ENCODE measurements around the gene FLYWCH2. TPM values are rescaled to one million over a fixed set of nuclear protein-coding genes. Genes with fewer than 3 reads are reported as not detected.

FLYWCH2 gene
- total RNA-seq, 2 donors from 2014 or later = 78.8 to 150 TPM

- H3K4me3 ChIP-seq = peak overlapping the region; percentile 21 to 42
These were observed 24.6 kb upstream of the FLYWCH2 start for GRCh38 chr16:2858245-2859025.

GRCh38 chr16:2859686-2860265, 23.2 kb upstream of the FLYWCH2 start:
- Histone ChIP-seq H3K36me3 (no peaks in the 10 kb centered on the region), H3K27ac (no peak overlapping the region), H3K27me3 (replicated peaks; ENCODE audit: insufficient read depth) (no peaks in the 10 kb centered on the region), H3K4me3 (no peak overlapping the region), H3K9me3 (no peaks in the 10 kb centered on the region), H3K4me1 (replicated peaks) (no peaks in the 10 kb centered on the region)
- 86% methylated on average over 7 of the region's 10 CpGs for WGBS
- intact Hi-C loops (cut with DNase I) = no loop called here
- TF ChIP-seq POLR2AphosphoS5 (IDR thresholded peaks at IDR 0.05) (no peak), POLR2A (IDR thresholded peaks at IDR 0.05) (no peak), CTCF (IDR thresholded peaks at IDR 0.05) (no peak)
- DNase-seq (ENCODE audit: low spot score) = no peak

More at GRCh38 chr16:2858245-2859025, 24.6 kb upstream of the FLYWCH2 start:
- peak in 2 of 4 experiments; percentile 51 to 64 for TF ChIP-seq CTCF (IDR thresholded peaks at IDR 0.05)
- peak; percentile 76 for TF ChIP-seq POLR2AphosphoS5 (IDR thresholded peaks at IDR 0.05)
- no peak for TF ChIP-seq POLR2A (IDR thresholded peaks at IDR 0.05)
- WGBS = 16% methylated on average over 21 of the region's 23 CpGs
- Histone ChIP-seq H3K27me3 (replicated peaks; ENCODE audit: insufficient read depth) (no peaks in the 10 kb centered on the region), H3K4me1 (replicated peaks) (no peaks in the 10 kb centered on the region), H3K9me3 (no peaks in the 10 kb centered on the region), H3K36me3 (no peaks in the 10 kb centered on the region), H3K27ac (peak overlapping the region; percentile 86 to 88)
- peak; percentile 83 for DNase-seq (ENCODE audit: low spot score)
- intact Hi-C loops (cut with DNase I) = no loop called here

GRCh38 chr16:2860826-2861567, 22.0 kb upstream of the FLYWCH2 start:
- no peak overlapping the region for H3K27ac ChIP-seq
- no peak overlapping the region for H3K4me3 ChIP-seq
- no peaks in the 10 kb centered on the region for H3K27me3 ChIP-seq (replicated peaks; ENCODE audit: insufficient read depth)
- no peak for DNase-seq (ENCODE audit: low spot score)
- H3K9me3 ChIP-seq = no peaks in the 10 kb centered on the region
- TF ChIP-seq POLR2AphosphoS5 (IDR thresholded peaks at IDR 0.05) (no peak), CTCF (IDR thresholded peaks at IDR 0.05) (no peak), POLR2A (IDR thresholded peaks at IDR 0.05) (no peak)
- intact Hi-C loops (cut with DNase I) = no loop called here
- H3K4me1 ChIP-seq (replicated peaks) = no peaks in the 10 kb centered on the region
- 70% methylated on average over 8 of the region's 8 CpGs for WGBS
- no peaks in the 10 kb centered on the region for H3K36me3 ChIP-seq

GRCh38 chr16:2865651-2866050, 17.4 kb upstream of the FLYWCH2 start:
- no peaks in the 10 kb centered on the region for H3K4me1 ChIP-seq (replicated peaks)
- 57% methylated on average over 4 of the region's 4 CpGs for WGBS
- H3K27ac ChIP-seq = no peak overlapping the region
- TF ChIP-seq CTCF (IDR thresholded peaks at IDR 0.05) = no peak
- no peak for TF ChIP-seq POLR2A (IDR thresholded peaks at IDR 0.05)
- no peak for TF ChIP-seq POLR2AphosphoS5 (IDR thresholded peaks at IDR 0.05)
- no peaks in the 10 kb centered on the region for H3K27me3 ChIP-seq (replicated peaks; ENCODE audit: insufficient read depth)
- intact Hi-C loops (cut with DNase I) = loop anchor here (5.0 kb wide), 1 partner anchor 88 kb away; the partner anchor contains the start of gene ELOB
- H3K4me3 ChIP-seq = no peak overlapping the region
- no peaks in the 10 kb centered on the region for H3K36me3 ChIP-seq
- DNase-seq (ENCODE audit: low spot score) = no peak
- no peaks in the 10 kb centered on the region for H3K9me3 ChIP-seq

All from prostate gland (tissue), 2 donors.